Endothelial cell of umbilical vein (primary cell): ENCODE data around the gene CCDC93. TPM values are rescaled to one million over a fixed set of nuclear protein-coding genes. Genes with fewer than 3 reads are reported as not detected.

Experiments used
- BruUV-seq: library from RNA; stranded (reverse); fragments of 400-500 nt; replicated peaks from 2 replicates; lab custom pipeline; 2021; lab: Mats Ljungman, UMichigan
- CTCF ChIA-PET: fragments of 300-600, 350-600 bp; sonication (Branson Sonifier 250); formaldehyde crosslinking; loops from one replicate; lab custom pipeline; 2021; ENCODE audit warnings: antibody characterized with exemption, inconsistent platforms; lab: Charles Lee
- POLR2A ChIA-PET: fragments of 300-600, 350-600 bp; sonication (Branson Sonifier 250); formaldehyde crosslinking; loops from one replicate; lab custom pipeline; 2021; ENCODE audit warnings: antibody characterized with exemption, inconsistent platforms; lab: Charles Lee
- DNase-seq: peaks from one replicate; pipeline ENCODE4 v3.0.0-alpha.2; 2011; ENCODE audit warnings: low read depth, low spot score
- FAIRE-seq: peaks from 2 replicates; lab custom pipeline; 2011; peaks lifted over from hg19 to GRCh38; lab: Jason Lieb, UNC
- H2AFZ ChIP-seq: 2 replicates; pipeline ENCODE4 v1.6.0; 2012; ENCODE audit warnings: low read depth, low read length, control low read depth, inconsistent platforms
- H3K27ac ChIP-seq: 2 replicates; pipeline ENCODE4 v1.5.1; 2011; ENCODE audit warnings: low read depth, mild to moderate bottlenecking, control low read depth, low read length, moderate library complexity; ENCODE audit not compliant: insufficient read depth
- H3K27me3 ChIP-seq, 2 experiments: 2 replicates each; pipeline versions ENCODE4 v1.6.0 to v1.6.1; 2011; ENCODE audit warnings: low read length in 2 of 2, mixed read lengths in 1 of 2; ENCODE audit not compliant: control insufficient read depth in 2 of 2, insufficient read depth in 2 of 2
- H3K36me3 ChIP-seq, 2 experiments: 2 replicates in 1 of 2; 3 replicates in 1 of 2; pipeline ENCODE4 v1.5.1; 2011; ENCODE audit warnings: low read length in 2 of 2, mild to moderate bottlenecking in 1 of 2, moderate library complexity in 1 of 2; ENCODE audit not compliant: control insufficient read depth in 2 of 2, insufficient read depth in 2 of 2; ENCODE audit errors: extremely low read depth in 1 of 2
- H3K4me1 ChIP-seq: 3 replicates; pipeline ENCODE4 v1.5.1; 2011; ENCODE audit warnings: mild to moderate bottlenecking, low read length; ENCODE audit not compliant: control insufficient read depth, insufficient read depth; ENCODE audit errors: extremely low read depth
- H3K4me2 ChIP-seq: 2 replicates; pipeline ENCODE4 v1.6.1; 2011; ENCODE audit warnings: low read length, control low read depth, mixed read lengths; ENCODE audit not compliant: insufficient read depth
- H3K4me3 ChIP-seq, 3 experiments: fragments of 200-600 bp in 1 of 3; sonication (generic), shearing (Covaris generic) in 1 of 3; replicated peaks in 1 of 3; 2 replicates each; pipeline ENCODE4 v1.5.1; 2011 to 2016; ENCODE audit warnings: control low read depth in 3 of 3, low read length in 3 of 3, mild to moderate bottlenecking in 2 of 3, inconsistent platforms in 1 of 3, low read depth in 1 of 3, moderate library complexity in 1 of 3; ENCODE audit not compliant: insufficient read depth in 1 of 3
- H3K79me2 ChIP-seq: 2 replicates; pipeline ENCODE4 v1.6.0; 2012; ENCODE audit warnings: low read length, inconsistent platforms; ENCODE audit not compliant: control insufficient read depth, insufficient read depth
- H3K9ac ChIP-seq: replicated peaks from 2 replicates; pipeline ENCODE3; 2011; ENCODE audit warnings: low read length, control low read depth; ENCODE audit not compliant: insufficient read depth; ENCODE audit errors: extremely low read depth
- H3K9me1 ChIP-seq: replicated peaks from 3 replicates; pipeline ENCODE4 v1.6.0; 2011; ENCODE audit warnings: mild to moderate bottlenecking, low read length; ENCODE audit not compliant: control insufficient read depth, insufficient read depth; ENCODE audit errors: extremely low read depth
- H3K9me3 ChIP-seq: replicated peaks from 2 replicates; pipeline ENCODE4 v1.5.1; 2012; ENCODE audit warnings: low read length, inconsistent platforms; ENCODE audit not compliant: control insufficient read depth, insufficient read depth
- H4K20me1 ChIP-seq: replicated peaks from 2 replicates; pipeline ENCODE3; 2011; ENCODE audit warnings: mild to moderate bottlenecking, low read length; ENCODE audit not compliant: control insufficient read depth, insufficient read depth; ENCODE audit errors: extremely low read depth
- CTCF ChIP-seq, 2 donors: IDR thresholded peaks; 1 replicate in 1 of 2; 2 replicates in 1 of 2; pipeline ENCODE4 v1.5.1; 2011; ENCODE audit warnings: low read length in 2 of 2, mild to moderate bottlenecking in 2 of 2, moderate library complexity in 2 of 2, control low read depth in 1 of 2, inconsistent platforms in 1 of 2, low read depth in 1 of 2; ENCODE audit not compliant: insufficient read depth in 1 of 2; ENCODE audit errors: extremely low read depth in 1 of 2
- EZH2 ChIP-seq: IDR thresholded peaks from 2 replicates; pipeline ENCODE4 v1.6.1; 2012; ENCODE audit warnings: borderline replicate concordance, low read depth, mild to moderate bottlenecking, moderate library complexity, low read length, inconsistent platforms; ENCODE audit not compliant: severe bottlenecking
- FOS ChIP-seq: IDR thresholded peaks from 2 replicates; pipeline ENCODE4 v1.6.1; 2011; ENCODE audit warnings: mild to moderate bottlenecking, low read length, moderate library complexity, borderline replicate concordance; ENCODE audit not compliant: insufficient read depth
- GATA2 ChIP-seq: IDR thresholded peaks from 2 replicates; pipeline ENCODE4 v1.7.0; 2011; ENCODE audit warnings: low read depth, mild to moderate bottlenecking, moderate library complexity, mixed read lengths, low read length; ENCODE audit not compliant: insufficient read length, insufficient read depth
- JUN ChIP-seq: IDR thresholded peaks from 2 replicates; pipeline ENCODE4 v1.6.1; 2011; ENCODE audit warnings: borderline replicate concordance, low read depth; ENCODE audit not compliant: insufficient read length, insufficient read depth
- MAX ChIP-seq: IDR thresholded peaks from 2 replicates; pipeline ENCODE4 v1.6.1; 2011; ENCODE audit not compliant: insufficient read depth, insufficient read length
- MYC ChIP-seq: IDR thresholded peaks from one replicate; pipeline ENCODE4 v1.6.1; 2011; ENCODE audit warnings: mild to moderate bottlenecking, low read depth, low read length
- POLR2A ChIP-seq: IDR thresholded peaks from 2 replicates; pipeline ENCODE4 v1.6.1; 2012; ENCODE audit warnings: low read depth, mild to moderate bottlenecking, control low read depth, low read length
- POLR2AphosphoS5 ChIP-seq: IDR thresholded peaks from 2 replicates; pipeline ENCODE4 v1.6.1; 2012; ENCODE audit warnings: low read depth, mild to moderate bottlenecking, control low read depth, low read length, moderate library complexity; ENCODE audit not compliant: insufficient read depth
- dilution Hi-C: fragments of 300-500 bp; cut with MboI; formaldehyde crosslinking; loops from one replicate; pipeline ENCODE4 v1.15.0; 2019; ENCODE audit warnings: low sequenced_read_pairs; ENCODE audit not compliant: extremely low pct_ligation_motif_present
- intact Hi-C: fragments of 100-400 bp; cut with micrococcal nuclease; formaldehyde crosslinking; loops from one replicate; pipeline ENCODE4 v1.10.0; 2022
- polyA plus RNA-seq, 4 experiments: library from polyadenylated mRNA; depleted of rRNA in 3 of 4; stranded (reverse) in 3 of 4; unstranded in 1 of 4; fragments of >200 nt; gene quantifications; 2 replicates each; pipeline versions ENCODE4 v1.2.1 to v1.2.3, GENCODE V29; 2011 to 2012; ENCODE audit warnings: missing spikeins in 1 of 4
- total RNA-seq: library from RNA; stranded (reverse); gene quantifications from 2 replicates; pipeline ENCODE4 v1.2.3, GENCODE V29; 2021

CCDC93 gene
- total and polyA plus RNA-seq, 2 donors (not counting 3 experiments of a cell fraction or from before 2014, with no cell fraction given): 13.8 to 35.1 TPM

GRCh38 chr2:118006861-118007260 lies 7.0 kb downstream of the CCDC93 start:
- dilution Hi-C loops: no loop called here
- intact Hi-C loops: no loop called here
- peaks cover 1% of the 10 kb centered on the region for H3K4me1 ChIP-seq
- H3K9me1 ChIP-seq: no peaks in the 10 kb centered on the region
- no peak overlapping the region for H3K9ac ChIP-seq
- H2AFZ ChIP-seq: no peak overlapping the region
- peaks cover 27% of the 10 kb centered on the region for H3K79me2 ChIP-seq
- no peaks in the 10 kb centered on the region for H3K9me3 ChIP-seq
- no peak overlapping the region for H3K4me3 ChIP-seq
- no peak overlapping the region for H3K27ac ChIP-seq
- no peak overlapping the region for H3K4me2 ChIP-seq
- H3K27me3 ChIP-seq: no peaks in the 10 kb centered on the region
- no peak for DNase-seq
- ChIA-PET POLR2A (no interaction called here), CTCF (interaction anchor here (1.4 to 4.5 kb wide), 2 partner anchors 9 to 193 kb away, joined by 4 to 47 read pairs; partner anchors contain the start of genes CCDC93 and DDX18)
- BruUV-seq: no TSS peak
- H3K36me3 ChIP-seq: peaks cover 14 to 16% of the 10 kb centered on the region in 2 experiments
- H4K20me1 ChIP-seq: peaks cover 6% of the 10 kb centered on the region
- TF ChIP-seq POLR2AphosphoS5 (no peak), MAX (no peak), MYC (no peak), POLR2A (no peak)
- FAIRE-seq: no peak

- Histone ChIP-seq H3K27ac (no peak overlapping the region), H4K20me1 (peaks cover 6% of the 10 kb centered on the region), H2AFZ (no peak overlapping the region), H3K4me3 (no peak overlapping the region), H3K9me1 (no peaks in the 10 kb centered on the region), H3K4me1 (no peaks in the 10 kb centered on the region), H3K4me2 (no peak overlapping the region), H3K9me3 (no peaks in the 10 kb centered on the region), H3K36me3 (peaks cover 16 to 18% of the 10 kb centered on the region in 2 experiments), H3K79me2 (peaks cover 22% of the 10 kb centered on the region), H3K27me3 (no peaks in the 10 kb centered on the region), H3K9ac (no peak overlapping the region)
- FAIRE-seq (no peak), DNase-seq (no peak)
- dilution Hi-C loops (no loop called here), intact Hi-C loops (no loop called here)
- BruUV-seq: no TSS peak
- TF ChIP-seq MAX (no peak), CTCF (IDR thresholded peaks at IDR 0.05; ENCODE audit: extremely low read depth in 1 of 2, insufficient read depth in 1 of 2, low read depth in 1 of 2, low read length in 2 of 2) (no peak), GATA2 (no peak), POLR2A (no peak), POLR2AphosphoS5 (no peak), MYC (no peak), JUN (no peak), FOS (no peak), EZH2 (no peak)
- POLR2A ChIA-PET: no interaction called here
- CTCF ChIA-PET: interaction anchor here (1.0 to 4.5 kb wide), 5 partner anchors 10 to 192 kb away, joined by 3 to 211 read pairs (median 4); partner anchors contain the start of genes CCDC93 and DDX18
Observed at GRCh38 chr2:118006326-118006725, 7.5 kb downstream of the CCDC93 start.
